ENCODE measurements around the gene RNF41. TPM values are rescaled to one million over a fixed set of nuclear protein-coding genes. Genes with fewer than 3 reads are reported as not detected.
"Not testable (repeated sequence)": the region's sequence is repeated elsewhere in the genome, so short reads cannot be mapped to it uniquely, and the experiment has no call there.

Gene RNF41
- total RNA-seq, 2 donors from 2014 or later, result 45.1 to 88.4 TPM

DNA sequence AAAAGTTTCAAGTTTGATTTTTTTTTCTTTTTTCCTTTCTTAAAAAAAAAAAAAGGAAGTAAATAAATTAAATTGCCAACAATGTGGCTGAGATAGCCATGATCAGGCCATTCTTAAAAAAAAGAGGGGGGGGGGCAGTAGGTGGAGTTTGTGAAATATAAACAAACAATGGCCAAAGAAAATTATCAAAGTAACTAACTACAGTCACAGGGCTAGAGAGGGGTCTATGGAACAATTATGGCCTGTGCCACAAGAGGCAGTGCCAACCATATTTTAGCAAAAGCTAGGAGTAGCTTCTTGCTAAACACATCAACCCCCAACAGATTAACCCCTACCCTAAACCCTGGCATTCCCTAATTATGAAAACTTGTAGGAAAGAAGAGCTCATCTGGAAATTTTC, 16.3 kb downstream of the RNF41 start:
- no peaks in the 10 kb centered on the region for H3K9me3 ChIP-seq
- TF ChIP-seq, protein P1, sequence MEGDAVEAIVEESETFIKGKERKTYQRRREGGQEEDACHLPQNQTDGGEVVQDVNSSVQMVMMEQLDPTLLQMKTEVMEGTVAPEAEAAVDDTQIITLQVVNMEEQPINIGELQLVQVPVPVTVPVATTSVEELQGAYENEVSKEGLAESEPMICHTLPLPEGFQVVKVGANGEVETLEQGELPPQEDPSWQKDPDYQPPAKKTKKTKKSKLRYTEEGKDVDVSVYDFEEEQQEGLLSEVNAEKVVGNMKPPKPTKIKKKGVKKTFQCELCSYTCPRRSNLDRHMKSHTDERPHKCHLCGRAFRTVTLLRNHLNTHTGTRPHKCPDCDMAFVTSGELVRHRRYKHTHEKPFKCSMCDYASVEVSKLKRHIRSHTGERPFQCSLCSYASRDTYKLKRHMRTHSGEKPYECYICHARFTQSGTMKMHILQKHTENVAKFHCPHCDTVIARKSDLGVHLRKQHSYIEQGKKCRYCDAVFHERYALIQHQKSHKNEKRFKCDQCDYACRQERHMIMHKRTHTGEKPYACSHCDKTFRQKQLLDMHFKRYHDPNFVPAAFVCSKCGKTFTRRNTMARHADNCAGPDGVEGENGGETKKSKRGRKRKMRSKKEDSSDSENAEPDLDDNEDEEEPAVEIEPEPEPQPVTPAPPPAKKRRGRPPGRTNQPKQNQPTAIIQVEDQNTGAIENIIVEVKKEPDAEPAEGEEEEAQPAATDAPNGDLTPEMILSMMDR (IDR thresholded peaks at IDR 0.05), result no peak
- no peaks in the 10 kb centered on the region for H3K4me1 ChIP-seq
- H3K4me3 ChIP-seq, result no peak overlapping the region
- no peaks in the 10 kb centered on the region for H3K27me3 ChIP-seq
- DNase-seq (ENCODE audit: low spot score), result no peak
- H3K27ac ChIP-seq, result no peak overlapping the region
- peaks cover 52% of the 10 kb centered on the region for H3K36me3 ChIP-seq

DNA sequence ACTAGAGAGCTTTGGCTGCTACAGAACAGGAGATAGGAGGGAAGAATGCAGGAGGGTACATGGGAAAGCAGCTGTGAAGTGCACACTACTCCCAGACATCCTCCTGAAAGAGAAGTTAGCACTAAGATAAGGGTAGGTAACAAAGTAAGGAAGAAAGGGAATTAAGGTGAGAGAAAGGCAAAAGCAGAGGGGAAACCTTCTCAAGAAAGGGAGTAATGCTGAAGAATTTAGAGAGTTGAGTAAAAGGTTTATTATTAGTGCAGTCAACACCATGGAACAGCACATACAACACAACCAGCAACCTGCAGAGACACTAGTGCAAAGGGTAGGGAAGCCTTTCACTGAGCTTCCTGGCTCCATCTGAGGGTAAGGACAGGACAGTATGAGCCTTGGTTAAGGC, 17.4 kb downstream of the RNF41 start:
- Histone ChIP-seq H3K27ac (no peak overlapping the region), H3K36me3 (peaks cover 41% of the 10 kb centered on the region), H3K27me3 (no peaks in the 10 kb centered on the region), H3K4me1 (no peaks in the 10 kb centered on the region), H3K4me3 (no peak overlapping the region), H3K9me3 (no peaks in the 10 kb centered on the region)
- no peak for DNase-seq (ENCODE audit: low spot score)
- TF ChIP-seq, protein P1 (IDR thresholded peaks at IDR 0.05), result no peak

DNA sequence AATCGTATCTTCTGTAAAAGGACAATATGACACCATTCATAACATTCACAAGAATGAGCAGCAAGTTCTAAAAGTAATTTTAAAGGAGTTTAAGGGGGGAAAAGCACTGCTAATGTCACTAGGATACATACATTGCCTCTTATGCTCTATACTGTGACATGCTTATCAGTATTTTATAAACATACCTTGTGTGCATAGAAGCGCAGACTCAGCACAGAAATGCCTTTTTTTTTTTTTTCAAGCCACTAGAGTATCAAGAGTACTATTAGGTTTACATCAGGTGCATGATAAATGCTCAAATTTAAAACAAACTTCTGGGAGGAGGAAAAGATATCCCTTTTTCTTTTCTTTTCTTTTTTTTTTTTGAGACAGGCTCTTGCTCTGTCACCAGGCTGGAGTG, 18.9 kb downstream of the RNF41 start:
- no peaks in the 10 kb centered on the region for H3K4me1 ChIP-seq
- peaks cover 26% of the 10 kb centered on the region for H3K36me3 ChIP-seq
- no peaks in the 10 kb centered on the region for H3K9me3 ChIP-seq
- no peaks in the 10 kb centered on the region for H3K27me3 ChIP-seq
- no peak for DNase-seq (ENCODE audit: low spot score)
- no peak overlapping the region for H3K4me3 ChIP-seq
- TF ChIP-seq, protein P1 (IDR thresholded peaks at IDR 0.05), result no peak
- H3K27ac ChIP-seq, result no peak overlapping the region

DNA sequence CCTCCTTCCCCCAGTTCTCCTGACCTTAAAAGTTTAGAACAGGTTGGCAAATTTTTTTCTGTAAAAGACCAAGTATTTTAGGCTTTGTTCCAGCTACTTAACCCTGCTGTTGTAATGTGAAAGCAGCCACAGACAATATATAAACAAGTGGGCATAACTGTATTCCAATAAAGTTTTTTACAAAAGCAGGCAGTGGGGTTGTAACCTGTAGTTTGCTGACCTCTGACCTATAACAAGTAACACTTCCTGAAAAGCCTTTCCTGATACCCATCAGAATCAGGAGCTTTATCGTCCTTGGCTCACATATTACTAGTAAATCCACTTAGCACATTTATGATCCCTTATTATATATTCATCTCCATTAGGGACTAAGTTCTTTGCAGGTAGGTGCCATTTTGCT, 19.4 kb downstream of the RNF41 start:
- H3K27ac ChIP-seq, result no peak overlapping the region
- TF ChIP-seq, protein P1 (IDR thresholded peaks at IDR 0.05), result no peak
- no peak overlapping the region for H3K4me3 ChIP-seq

DNA sequence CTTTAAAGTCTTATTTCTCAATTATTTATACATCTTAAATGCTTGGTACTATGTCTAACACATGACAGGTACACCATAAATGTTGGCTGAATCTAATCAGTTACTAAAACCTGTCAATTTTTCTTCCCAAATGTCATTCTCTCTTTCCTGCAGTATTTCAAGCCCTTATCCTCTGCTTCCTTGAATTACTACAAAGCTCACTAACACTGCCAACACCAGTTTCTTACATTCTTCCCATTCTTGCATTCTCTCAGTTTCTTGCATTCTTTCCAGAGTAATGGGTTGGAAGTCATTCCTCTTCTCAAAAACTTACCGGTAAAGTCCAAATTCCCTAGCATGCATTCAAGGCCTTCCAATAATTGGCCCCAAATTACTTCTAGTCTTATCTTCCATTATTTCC, 22.9 kb downstream of the RNF41 start:
- H3K27ac ChIP-seq, result no peak overlapping the region
- TF ChIP-seq, protein P1 (IDR thresholded peaks at IDR 0.05), result no peak

More for the DNA sequence above, 19.4 kb downstream of the RNF41 start:
- no peaks in the 10 kb centered on the region for H3K4me1 ChIP-seq
- peaks cover 22% of the 10 kb centered on the region for H3K36me3 ChIP-seq
- no peak for DNase-seq (ENCODE audit: low spot score)
- H3K27me3 ChIP-seq, result no peaks in the 10 kb centered on the region
- H3K9me3 ChIP-seq, result no peaks in the 10 kb centered on the region

DNA sequence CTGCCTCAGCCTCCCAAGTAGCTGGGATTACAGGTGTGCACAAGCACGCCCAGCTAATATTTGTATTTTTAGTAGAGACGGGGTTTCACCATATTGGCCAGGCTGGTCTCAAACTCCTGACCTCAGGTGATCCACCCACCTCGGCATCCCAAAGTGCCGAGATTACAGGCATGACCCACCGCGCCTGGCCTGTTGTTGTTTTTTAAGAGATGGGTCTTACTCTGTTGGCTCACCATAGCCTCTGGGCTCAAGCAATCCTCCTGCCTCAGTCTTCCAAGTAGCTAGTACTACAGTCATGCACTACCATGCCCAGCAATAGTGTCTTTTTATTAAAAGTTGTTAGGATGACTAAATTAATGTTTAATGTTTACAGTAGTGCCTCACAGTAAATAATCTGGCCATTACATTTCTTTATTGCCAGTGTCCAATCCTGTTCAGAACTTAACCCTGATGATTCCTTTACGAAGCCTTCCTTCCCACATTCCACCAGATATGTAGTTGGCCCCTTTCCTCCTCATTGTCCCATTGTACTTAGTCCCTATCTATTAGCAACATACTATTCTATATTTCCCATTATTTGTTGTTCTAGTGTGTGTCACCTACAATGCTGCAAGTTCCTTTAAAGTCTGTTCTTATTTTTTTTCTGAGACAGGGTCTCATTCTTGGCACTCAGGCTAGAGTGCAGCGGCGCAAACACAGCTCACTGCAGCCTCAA, 23.6 kb downstream of the RNF41 start:
- no peak overlapping the region for H3K27ac ChIP-seq
- H3K4me3 ChIP-seq, result no peak overlapping the region
- H3K36me3 ChIP-seq, result no peaks in the 10 kb centered on the region
- TF ChIP-seq, protein P1 (IDR thresholded peaks at IDR 0.05), result no peak
- DNase-seq (ENCODE audit: low spot score), result no peak
- no peaks in the 10 kb centered on the region for H3K27me3 ChIP-seq
- no peaks in the 10 kb centered on the region for H3K4me1 ChIP-seq
- no peaks in the 10 kb centered on the region for H3K9me3 ChIP-seq

More for the DNA sequence above, 22.9 kb downstream of the RNF41 start:
- H3K4me1 ChIP-seq, result no peaks in the 10 kb centered on the region
- DNase-seq (ENCODE audit: low spot score), result no peak
- no peaks in the 10 kb centered on the region for H3K36me3 ChIP-seq
- no peaks in the 10 kb centered on the region for H3K27me3 ChIP-seq
- no peak overlapping the region for H3K4me3 ChIP-seq
- no peaks in the 10 kb centered on the region for H3K9me3 ChIP-seq

DNA sequence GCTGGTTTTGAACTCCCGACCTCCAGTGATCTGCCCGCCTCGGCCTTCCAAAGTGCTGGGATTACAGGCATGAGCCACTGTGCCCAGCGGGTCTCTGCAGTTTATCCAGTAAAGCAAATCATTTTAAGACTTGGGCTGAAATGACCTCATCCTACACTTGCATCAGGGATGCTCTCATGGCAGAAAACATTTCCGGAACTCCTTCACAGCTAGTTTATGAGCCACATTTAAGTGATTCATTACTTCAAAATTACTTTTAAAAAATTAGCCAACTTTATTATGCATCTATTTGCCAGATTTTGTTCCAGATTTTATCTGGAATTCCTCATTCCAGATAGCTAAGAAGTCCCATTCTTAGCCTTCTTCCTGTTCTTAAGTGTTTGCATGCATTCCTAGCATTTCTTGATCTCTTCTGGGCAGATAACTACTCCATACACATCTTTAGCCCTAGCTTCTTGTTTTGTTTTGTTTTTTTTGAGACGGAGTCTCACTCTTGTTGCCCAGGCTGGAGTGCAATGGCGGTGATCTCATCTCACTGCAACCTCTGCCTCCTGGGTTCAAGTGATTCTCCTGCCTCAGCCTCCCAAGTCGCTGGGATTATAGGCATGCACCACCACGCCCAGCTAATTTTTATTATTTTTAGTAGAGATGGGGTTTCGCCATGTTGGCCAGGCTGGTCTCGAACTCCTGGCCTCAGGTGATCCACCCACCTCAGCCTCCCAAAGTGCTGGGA, 24.7 kb downstream of the RNF41 start:
- H3K9me3 ChIP-seq; H3K4me1 ChIP-seq; DNase-seq (ENCODE audit: low spot score); H3K27me3 ChIP-seq; H3K36me3 ChIP-seq; H3K4me3 ChIP-seq: not testable (repeated sequence)
- peak overlapping the region in 1 of 2 donors; percentile 11 for H3K27ac ChIP-seq
